Measurements from ENCODE around the gene PPDPF. TPM values are rescaled to one million over a fixed set of nuclear protein-coding genes. Genes with fewer than 3 reads are reported as not detected.

Gene PPDPF
- total RNA-seq, 2 donors from 2014 or later: 602 to 609 TPM

DNA sequence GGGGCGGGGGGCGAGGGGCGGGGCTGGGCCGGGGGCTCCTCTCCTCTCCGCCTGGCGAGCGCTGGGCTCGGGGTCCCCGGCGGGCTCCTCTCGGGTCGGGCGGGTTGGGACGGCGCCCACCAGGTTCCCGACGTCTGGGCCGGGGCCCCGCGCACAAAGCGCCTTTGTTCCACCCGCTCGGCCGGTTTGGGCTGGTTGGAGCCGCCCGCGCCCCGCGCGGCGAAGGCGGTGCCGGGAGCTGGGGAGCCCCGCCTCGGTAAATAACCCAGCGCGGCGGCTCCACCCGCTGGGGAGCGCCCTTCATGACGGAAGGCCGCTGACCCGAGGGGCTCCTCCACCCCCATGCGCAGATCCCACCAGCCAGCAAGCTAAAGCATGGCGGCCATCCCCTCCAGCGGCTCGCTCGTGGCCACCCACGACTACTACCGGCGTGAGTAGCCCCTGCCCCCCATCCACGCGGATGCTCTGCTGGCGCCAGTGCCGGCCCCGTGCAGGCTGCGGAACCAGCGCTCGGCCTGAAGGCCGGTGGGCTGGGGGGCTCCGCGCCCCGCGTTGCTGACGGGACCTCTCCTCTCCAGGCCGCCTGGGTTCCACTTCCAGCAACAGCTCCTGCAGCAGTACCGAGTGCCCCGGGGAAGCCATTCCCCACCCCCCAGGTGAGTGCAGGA is 503 bp downstream of the PPDPF start:
- Histone ChIP-seq H3K4me3 (peak overlapping the region; percentile 98), H3K36me3 (no peaks in the 10 kb centered on the region), H3K4me1 (replicated peaks) (peaks cover 10% of the 10 kb centered on the region), H3K27me3 (replicated peaks; ENCODE audit: insufficient read depth) (no peaks in the 10 kb centered on the region), H3K9me3 (no peaks in the 10 kb centered on the region), H3K27ac (peak overlapping the region; percentile 95 to 100)
- WGBS: under 1% methylated on average over 27 of the region's 68 CpGs
- DNase-seq (ENCODE audit: low spot score): peak; percentile 86
- intact Hi-C loops (cut with DNase I): no loop called here
- TF ChIP-seq POLR2A (IDR thresholded peaks at IDR 0.05) (no peak), POLR2AphosphoS5 (IDR thresholded peaks at IDR 0.05) (peak; percentile 56)
- TF ChIP-seq, protein P1, sequence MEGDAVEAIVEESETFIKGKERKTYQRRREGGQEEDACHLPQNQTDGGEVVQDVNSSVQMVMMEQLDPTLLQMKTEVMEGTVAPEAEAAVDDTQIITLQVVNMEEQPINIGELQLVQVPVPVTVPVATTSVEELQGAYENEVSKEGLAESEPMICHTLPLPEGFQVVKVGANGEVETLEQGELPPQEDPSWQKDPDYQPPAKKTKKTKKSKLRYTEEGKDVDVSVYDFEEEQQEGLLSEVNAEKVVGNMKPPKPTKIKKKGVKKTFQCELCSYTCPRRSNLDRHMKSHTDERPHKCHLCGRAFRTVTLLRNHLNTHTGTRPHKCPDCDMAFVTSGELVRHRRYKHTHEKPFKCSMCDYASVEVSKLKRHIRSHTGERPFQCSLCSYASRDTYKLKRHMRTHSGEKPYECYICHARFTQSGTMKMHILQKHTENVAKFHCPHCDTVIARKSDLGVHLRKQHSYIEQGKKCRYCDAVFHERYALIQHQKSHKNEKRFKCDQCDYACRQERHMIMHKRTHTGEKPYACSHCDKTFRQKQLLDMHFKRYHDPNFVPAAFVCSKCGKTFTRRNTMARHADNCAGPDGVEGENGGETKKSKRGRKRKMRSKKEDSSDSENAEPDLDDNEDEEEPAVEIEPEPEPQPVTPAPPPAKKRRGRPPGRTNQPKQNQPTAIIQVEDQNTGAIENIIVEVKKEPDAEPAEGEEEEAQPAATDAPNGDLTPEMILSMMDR (IDR thresholded peaks at IDR 0.05): peak in 3 of 4 experiments; percentile 21 to 31 (median 21)

DNA sequence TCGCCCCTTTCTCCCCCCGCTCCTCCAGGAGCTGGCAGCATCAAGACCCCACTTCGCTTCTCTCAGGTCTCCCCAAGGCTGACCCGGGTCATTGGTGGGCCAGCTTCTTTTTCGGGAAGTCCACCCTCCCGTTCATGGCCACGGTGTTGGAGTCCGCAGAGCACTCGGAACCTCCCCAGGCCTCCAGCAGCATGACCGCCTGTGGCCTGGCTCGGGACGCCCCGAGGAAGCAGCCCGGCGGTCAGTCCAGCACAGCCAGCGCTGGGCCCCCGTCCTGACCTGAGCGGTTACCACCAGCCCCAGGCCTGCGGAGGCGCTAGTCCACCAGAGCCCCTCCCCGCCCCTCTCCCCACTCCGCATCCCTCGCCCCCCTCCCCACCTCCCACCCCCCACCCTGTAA is 1.0 kb downstream of the PPDPF start:
- 12% methylated on average over 18 of the region's 23 CpGs for WGBS
- Histone ChIP-seq H3K9me3 (no peaks in the 10 kb centered on the region), H3K27ac (peak overlapping the region; percentile 95 to 100), H3K4me1 (replicated peaks) (peaks cover 10% of the 10 kb centered on the region), H3K4me3 (peak overlapping the region; percentile 98), H3K27me3 (replicated peaks; ENCODE audit: insufficient read depth) (no peaks in the 10 kb centered on the region), H3K36me3 (no peaks in the 10 kb centered on the region)
- DNase-seq (ENCODE audit: low spot score): no peak
- no peak for TF ChIP-seq POLR2A (IDR thresholded peaks at IDR 0.05)
- no peak for TF ChIP-seq POLR2AphosphoS5 (IDR thresholded peaks at IDR 0.05)
- TF ChIP-seq, protein P1 (IDR thresholded peaks at IDR 0.05): no peak
- intact Hi-C loops (cut with DNase I): no loop called here

DNA sequence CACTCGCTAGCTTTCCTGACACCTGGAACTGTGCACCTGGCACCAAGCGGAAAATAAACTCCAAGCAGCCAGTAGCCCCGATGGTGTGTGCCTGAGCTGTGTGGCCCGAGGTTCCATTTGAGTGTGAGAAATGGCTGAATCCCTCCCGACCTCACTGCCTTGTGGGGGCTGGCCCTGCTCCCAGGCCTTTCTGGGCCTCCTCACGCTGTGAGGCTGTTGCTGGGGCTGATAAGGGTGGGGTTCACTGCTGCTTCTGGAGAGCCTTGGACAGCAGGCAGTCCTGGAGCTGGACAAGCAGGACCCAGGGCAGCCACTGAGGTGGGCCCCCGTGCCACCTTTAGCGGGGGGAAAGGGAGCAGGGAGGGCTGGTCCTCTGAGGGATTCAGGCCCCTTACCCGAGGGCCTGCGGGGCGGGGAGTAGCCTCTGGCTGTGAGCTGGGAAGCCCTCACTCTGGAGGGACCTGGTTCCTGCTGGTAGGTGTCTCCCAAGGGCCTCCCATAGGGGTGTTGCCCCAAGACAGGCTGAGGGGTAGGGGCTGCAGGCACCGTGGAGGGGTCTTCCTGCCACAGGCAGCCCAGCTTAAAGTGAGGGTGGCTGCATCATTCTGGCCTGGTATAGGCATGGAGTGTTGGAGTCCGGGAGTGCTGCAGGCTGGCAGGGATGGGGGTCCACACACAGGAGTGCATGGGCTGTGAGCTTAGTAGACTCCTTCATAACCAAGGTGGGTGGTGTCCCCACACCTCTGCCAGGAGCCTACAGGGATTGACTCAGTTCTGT is 1.7 kb downstream of the PPDPF start:
- Histone ChIP-seq H3K36me3 (no peaks in the 10 kb centered on the region), H3K27me3 (replicated peaks; ENCODE audit: insufficient read depth) (no peaks in the 10 kb centered on the region), H3K4me3 (peak overlapping the region; percentile 98), H3K9me3 (no peaks in the 10 kb centered on the region), H3K27ac (peak overlapping the region; percentile 95 to 100), H3K4me1 (replicated peaks) (peaks cover 10% of the 10 kb centered on the region)
- TF ChIP-seq POLR2AphosphoS5 (IDR thresholded peaks at IDR 0.05) (no peak), POLR2A (IDR thresholded peaks at IDR 0.05) (no peak)
- TF ChIP-seq, protein P1 (IDR thresholded peaks at IDR 0.05): no peak
- WGBS: 55% methylated on average over 13 of the region's 13 CpGs
- DNase-seq (ENCODE audit: low spot score): no peak
- intact Hi-C loops (cut with DNase I): no loop called here

DNA sequence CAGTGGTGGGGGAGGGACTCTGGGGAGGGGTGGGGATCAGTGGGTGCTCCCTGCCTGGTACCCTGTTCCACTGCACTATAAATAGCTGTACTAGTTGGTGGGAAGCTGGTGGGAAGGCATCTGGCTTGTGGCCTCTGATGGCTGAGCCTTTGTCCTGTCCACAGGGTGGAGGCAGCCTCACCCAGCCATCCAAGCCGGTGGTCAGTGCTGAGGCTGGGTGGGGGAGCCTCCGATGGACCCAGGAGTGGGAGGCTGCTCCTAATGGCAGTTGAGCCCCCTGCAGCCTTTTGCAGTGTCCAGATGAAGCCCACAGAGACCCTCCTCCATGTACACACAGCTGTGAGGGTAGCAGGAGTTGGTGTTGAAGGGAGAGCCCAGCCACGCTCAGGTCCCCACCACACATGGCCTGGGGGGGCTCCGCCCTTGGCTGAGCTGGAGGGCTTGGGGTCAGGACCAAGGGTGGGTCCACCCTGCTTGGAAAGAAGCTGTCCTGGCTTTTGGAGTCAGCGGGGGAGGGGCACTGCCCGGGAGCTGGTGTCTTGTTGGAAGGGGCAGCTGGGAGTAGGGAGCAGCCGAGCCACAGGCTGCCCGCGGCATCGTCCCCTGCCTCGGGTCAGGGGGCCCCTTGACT is 2.5 kb downstream of the PPDPF start:
- WGBS: 100% methylated on average over 7 of the region's 11 CpGs
- H3K9me3 ChIP-seq: no peaks in the 10 kb centered on the region
- no peaks in the 10 kb centered on the region for H3K36me3 ChIP-seq
- DNase-seq (ENCODE audit: low spot score): no peak
- H3K4me3 ChIP-seq: no peak overlapping the region
- H3K27me3 ChIP-seq (replicated peaks; ENCODE audit: insufficient read depth): no peaks in the 10 kb centered on the region
- H3K27ac ChIP-seq: no peak overlapping the region
- TF ChIP-seq POLR2AphosphoS5 (IDR thresholded peaks at IDR 0.05): no peak
- TF ChIP-seq, protein P1 (IDR thresholded peaks at IDR 0.05): no peak
- TF ChIP-seq POLR2A (IDR thresholded peaks at IDR 0.05): no peak
- intact Hi-C loops (cut with DNase I): no loop called here
- H3K4me1 ChIP-seq (replicated peaks): peaks cover 10% of the 10 kb centered on the region

All from prostate gland (tissue), 2 donors.